IMR-90 (cell line): ENCODE data around the gene MED12L. TPM values are rescaled to one million over a fixed set of nuclear protein-coding genes. Genes with fewer than 3 reads are reported as not detected.

Source experiments
- ATAC-seq: fragments of 200-7000 bp; cut with Tn5 transposase; 2 replicates; pipeline ENCODE4 v1.9.1; 2020; ENCODE audit warnings: low read depth, mild to moderate bottlenecking, moderate library complexity
- BruUV-seq: library from RNA; stranded (reverse); fragments of 400-500 nt; replicated peaks from 2 replicates; lab custom pipeline; 2021; lab: Mats Ljungman, UMichigan
- CTCF ChIA-PET: fragments of 300-600 bp; formaldehyde crosslinking; extraction: SDS; loops from one replicate; lab custom pipeline; 2021; ENCODE audit warnings: antibody characterized with exemption; lab: Yijun Ruan, JAX
- POLR2A ChIA-PET: fragments of 300-600 bp; sonication (Branson Sonifier 250); formaldehyde crosslinking; loops from one replicate; lab custom pipeline; 2022; ENCODE audit warnings: antibody characterized with exemption; ENCODE audit not compliant: unreplicated experiment; lab: Charles Lee
- DNase-seq: peaks from one replicate; pipeline ENCODE4 v3.0.0; 2013
- H2AFZ ChIP-seq: replicated peaks from 2 replicates; pipeline ENCODE3; 2013; ENCODE audit warnings: low read length, mild to moderate bottlenecking; ENCODE audit not compliant: poor library complexity
- H2AK5ac ChIP-seq: 2 replicates; pipeline ENCODE4 v1.6.1; 2013; ENCODE audit warnings: low read depth, low read length, inconsistent platforms
- H2AK9ac ChIP-seq: replicated peaks from 2 replicates; pipeline ENCODE3; 2013; ENCODE audit warnings: mild to moderate bottlenecking, low read depth, low read length, moderate library complexity; ENCODE audit not compliant: poor library complexity
- H2BK120ac ChIP-seq: 2 replicates; pipeline ENCODE4 v1.6.1; 2013; ENCODE audit warnings: low read depth, low read length, inconsistent platforms
- H2BK15ac ChIP-seq: 3 replicates; pipeline ENCODE4 v1.6.1; 2013; ENCODE audit warnings: low read depth, low read length, inconsistent platforms
- H2BK20ac ChIP-seq: 2 replicates; pipeline ENCODE4 v1.6.1; 2013; ENCODE audit warnings: low read depth, mild to moderate bottlenecking, inconsistent platforms, low read length, moderate library complexity
- H2BK5ac ChIP-seq: 2 replicates; pipeline ENCODE4 v1.6.1; 2013; ENCODE audit warnings: mild to moderate bottlenecking, low read depth, low read length, inconsistent platforms; ENCODE audit not compliant: poor library complexity, severe bottlenecking
- H3K14ac ChIP-seq: replicated peaks from 2 replicates; pipeline ENCODE4 v1.6.1; 2013; ENCODE audit warnings: low read depth, low read length, inconsistent platforms
- H3K18ac ChIP-seq: 2 replicates; pipeline ENCODE4 v1.6.1; 2013; ENCODE audit warnings: low read depth, low read length, control low read depth
- H3K23ac ChIP-seq: 2 replicates; pipeline ENCODE4 v1.6.1; 2013; ENCODE audit warnings: low read depth, low read length, inconsistent platforms
- H3K27ac ChIP-seq: 2 replicates; pipeline ENCODE4 v1.5.1; 2013; ENCODE audit warnings: mild to moderate bottlenecking, control low read depth, low read length; ENCODE audit not compliant: insufficient read depth
- H3K27me3 ChIP-seq: 2 replicates; pipeline ENCODE4 v1.6.1; 2013; ENCODE audit warnings: low read length; ENCODE audit not compliant: control insufficient read depth, insufficient read depth
- H3K36me3 ChIP-seq: 2 replicates; pipeline ENCODE4 v1.6.1; 2013; ENCODE audit warnings: low read length, mixed read lengths; ENCODE audit not compliant: control insufficient read depth, insufficient read depth
- H3K4ac ChIP-seq: 2 replicates; pipeline ENCODE4 v1.6.1; 2013; ENCODE audit warnings: low read depth, low read length, inconsistent platforms
- H3K4me1 ChIP-seq: 2 replicates; pipeline ENCODE4 v1.6.1; 2013; ENCODE audit warnings: low read length, mixed read lengths; ENCODE audit not compliant: control insufficient read depth, insufficient read depth
- H3K4me2 ChIP-seq: 2 replicates; pipeline ENCODE4 v1.6.1; 2013; ENCODE audit warnings: low read depth, mild to moderate bottlenecking, control low read depth, low read length, moderate library complexity
- H3K4me3 ChIP-seq: 2 replicates; pipeline ENCODE4 v1.5.1; 2013; ENCODE audit warnings: low read depth, mild to moderate bottlenecking, control low read depth, low read length, moderate library complexity; ENCODE audit not compliant: insufficient read depth
- H3K56ac ChIP-seq: 2 replicates; pipeline ENCODE4 v1.6.1; 2013; ENCODE audit warnings: low read length, inconsistent platforms; ENCODE audit not compliant: insufficient read depth; ENCODE audit errors: extremely low read depth
- H3K79me1 ChIP-seq, 2 experiments: 2 replicates each; pipeline ENCODE4 v1.6.1; 2013; ENCODE audit warnings: low read length in 2 of 2, inconsistent platforms in 1 of 2, low read depth in 1 of 2
- H3K9ac ChIP-seq: 2 replicates; pipeline ENCODE4 v1.6.1; 2013; ENCODE audit warnings: low read depth, low read length, control low read depth
- H3K9me1 ChIP-seq: 2 replicates; pipeline ENCODE4 v1.6.1; 2013; ENCODE audit warnings: low read length, inconsistent platforms; ENCODE audit not compliant: insufficient read depth
- H3K9me3 ChIP-seq: 2 replicates; pipeline ENCODE4 v1.6.1; 2013; ENCODE audit warnings: low read length; ENCODE audit not compliant: control insufficient read depth, insufficient read depth
- H4K20me1 ChIP-seq: 2 replicates; pipeline ENCODE4 v1.6.1; 2013; ENCODE audit warnings: low read length, inconsistent platforms; ENCODE audit not compliant: insufficient read depth
- H4K5ac ChIP-seq: 2 replicates; pipeline ENCODE4 v1.6.1; 2013; ENCODE audit warnings: mild to moderate bottlenecking, low read depth, low read length, control low read depth
- H4K8ac ChIP-seq, 2 experiments: 2 replicates each; pipeline ENCODE4 v1.6.1; 2013; ENCODE audit warnings: low read depth in 2 of 2, low read length in 2 of 2, control low read depth in 1 of 2, inconsistent platforms in 1 of 2
- H4K91ac ChIP-seq: 2 replicates; pipeline ENCODE4 v1.6.1; 2013; ENCODE audit warnings: low read depth, low read length, inconsistent platforms; ENCODE audit not compliant: insufficient read depth
- CEBPB ChIP-seq: IDR thresholded peaks from 2 replicates; pipeline ENCODE4 v1.6.1; 2012; ENCODE audit warnings: low read depth, low read length, improper control_type of control experiment
- CHD1 ChIP-seq: IDR thresholded peaks from 2 replicates; pipeline ENCODE4 v1.6.1; 2012; ENCODE audit warnings: low read depth, low read length, improper control_type of control experiment
- CTCF ChIP-seq: conservative IDR thresholded peaks from 2 replicates; pipeline ENCODE4 v1.5.1; 2012; ENCODE audit warnings: mild to moderate bottlenecking, low read depth, low read length, improper control_type of control experiment
- FOS ChIP-seq: fragments of 150-350 bp; IDR thresholded peaks from 2 replicates; pipeline ENCODE4 v1.6.1; 2016; ENCODE audit warnings: low read depth, low read length
- MAFK ChIP-seq: IDR thresholded peaks from 2 replicates; pipeline ENCODE4 v1.6.1; 2012; ENCODE audit warnings: low read depth, low read length, improper control_type of control experiment
- MAZ ChIP-seq: IDR thresholded peaks from 2 replicates; pipeline ENCODE4 v1.6.1; 2012; ENCODE audit warnings: low read depth, mild to moderate bottlenecking, low read length, improper control_type of control experiment, moderate library complexity, borderline replicate concordance
- MXI1 ChIP-seq: IDR thresholded peaks from 2 replicates; pipeline ENCODE4 v1.6.1; 2012; ENCODE audit warnings: low read depth, mild to moderate bottlenecking, low read length, moderate library complexity, borderline replicate concordance
- RAD21 ChIP-seq: IDR thresholded peaks from 2 replicates; pipeline ENCODE4 v1.6.1; 2012; ENCODE audit warnings: low read length, improper control_type of control experiment
- RCOR1 ChIP-seq: IDR thresholded peaks from 2 replicates; pipeline ENCODE4 v1.6.1; 2012; ENCODE audit warnings: mild to moderate bottlenecking, low read length, improper control_type of control experiment; ENCODE audit not compliant: insufficient replicate concordance
- SMC3 ChIP-seq: fragments of 150-350 bp; IDR thresholded peaks from 2 replicates; pipeline ENCODE4 v1.6.1; 2016; ENCODE audit warnings: low read depth, mild to moderate bottlenecking, antibody characterized with exemption, low read length, moderate library complexity
- WGBS, 2 experiments: methylation state at CpG; one replicate each; pipeline versions ENCODE4 v1.1.5 to v1.1.7; 2013; ENCODE audit warnings: missing lambda C conversion rate in 2 of 2; ENCODE audit not compliant: insufficient read length in 1 of 2; ENCODE audit errors: extremely low coverage in 2 of 2; 5-methylcytosine and 5-hydroxymethylcytosine counted together
- dilution Hi-C: fragments of 300-500 bp; cut with HindIII; formaldehyde crosslinking; loops from one replicate; pipeline ENCODE4 v1.14.3; 2018; ENCODE audit warnings: low sequenced_read_pairs; ENCODE audit not compliant: unreplicated experiment
- in situ Hi-C: fragments of 300-500 bp; cut with MboI; formaldehyde crosslinking; loops from 3 replicates; pipeline ENCODE4 v1.14.3; 2019; ENCODE audit warnings: low sequenced_read_pairs, inconsistent platforms, mixed read lengths
- intact Hi-C: fragments of 100-400 bp; cut with micrococcal nuclease; formaldehyde crosslinking; loops from 2 replicates; pipeline ENCODE4 v1.10.0; 2022
- polyA plus RNA-seq, 3 experiments: library from polyadenylated mRNA; depleted of rRNA; stranded (reverse); fragments of >200 nt; gene quantifications; 2 replicates each; pipeline ENCODE4 v1.2.3, GENCODE V29; 2012; ENCODE audit warnings: low replicate concordance in 1 of 3
- total RNA-seq: library from RNA; depleted of rRNA; stranded (reverse); fragments of >200 nt; gene quantifications from 2 replicates; pipeline ENCODE4 v1.2.3, GENCODE V29; 2012

MED12L gene
- total and polyA plus RNA-seq, 2 of the 4 experiments (the other 2 are of a cell fraction): 0.05 to 0.18 TPM

- H3K4me3 ChIP-seq: no peak overlapping the region
- no peaks in the 10 kb centered on the region for H3K36me3 ChIP-seq
- no peak overlapping the region for H2AK5ac ChIP-seq
- ChIA-PET POLR2A (no interaction called here), CTCF (no interaction called here)
- no peak overlapping the region for H3K14ac ChIP-seq
- no peaks in the 10 kb centered on the region for H3K27me3 ChIP-seq
- no peak overlapping the region for H3K4ac ChIP-seq
- H2BK120ac ChIP-seq: no peak overlapping the region
- no peak overlapping the region for H2AFZ ChIP-seq
- H4K91ac ChIP-seq: no peak overlapping the region
- no peak overlapping the region for H3K9ac ChIP-seq
- H4K20me1 ChIP-seq: no peaks in the 10 kb centered on the region
- intact Hi-C loops (loop anchor here (5.0 kb wide), 1 partner anchor 539 kb away; no protein-coding TSS in a partner anchor), in situ Hi-C loops (no loop called here), dilution Hi-C loops (no loop called here)
- H3K18ac ChIP-seq: no peak overlapping the region
- no peak overlapping the region for H4K5ac ChIP-seq
- H2BK5ac ChIP-seq: no peak overlapping the region
- H3K79me1 ChIP-seq: no peaks in the 10 kb centered on the region
- no peak overlapping the region for H3K4me2 ChIP-seq
- no peak overlapping the region for H2BK15ac ChIP-seq
- H3K56ac ChIP-seq: no peak overlapping the region
- no peaks in the 10 kb centered on the region for H3K4me1 ChIP-seq
- no peak for DNase-seq
- H2BK20ac ChIP-seq: no peak overlapping the region
- H3K9me3 ChIP-seq: no peaks in the 10 kb centered on the region
- WGBS, 2 experiments: 86% methylated on average over 1 of the region's 8 CpGs; no CpG with 5 or more reads in 1 of the 2 experiments
- no TSS peak for BruUV-seq
- no peak overlapping the region for H4K8ac ChIP-seq
- no peak overlapping the region for H3K23ac ChIP-seq
- H3K27ac ChIP-seq: no peak overlapping the region
- TF ChIP-seq RAD21 (no peak), CEBPB (no peak), CTCF (no peak), RCOR1 (no peak), MXI1 (no peak), MAFK (no peak), MAZ (no peak), FOS (no peak), CHD1 (no peak), SMC3 (no peak)
- ATAC-seq: no peak
- H3K9me1 ChIP-seq: no peaks in the 10 kb centered on the region
- H2AK9ac ChIP-seq: no peak overlapping the region
Measured at GRCh38 chr3:151377768-151378385, 292.4 kb downstream of the MED12L start.
